HepG2 (cell line): Measurements from ENCODE around the gene RPL36AL.

Experiments used
- TF ChIP-seq, protein P1 (sequence below): sonication (generic); formaldehyde crosslinking; IDR thresholded peaks from 2 replicates; pipeline ENCODE4 v1.5.0; 2020; ENCODE audit warnings: mild to moderate bottlenecking, missing genetic modification reagents, moderate library complexity
- TF ChIP-seq, protein P2 (sequence below): sonication (generic); formaldehyde crosslinking; IDR thresholded peaks from 2 replicates; pipeline ENCODE4 v1.5.1; 2020; ENCODE audit warnings: mild to moderate bottlenecking, missing genetic modification reagents, moderate library complexity

DNA sequence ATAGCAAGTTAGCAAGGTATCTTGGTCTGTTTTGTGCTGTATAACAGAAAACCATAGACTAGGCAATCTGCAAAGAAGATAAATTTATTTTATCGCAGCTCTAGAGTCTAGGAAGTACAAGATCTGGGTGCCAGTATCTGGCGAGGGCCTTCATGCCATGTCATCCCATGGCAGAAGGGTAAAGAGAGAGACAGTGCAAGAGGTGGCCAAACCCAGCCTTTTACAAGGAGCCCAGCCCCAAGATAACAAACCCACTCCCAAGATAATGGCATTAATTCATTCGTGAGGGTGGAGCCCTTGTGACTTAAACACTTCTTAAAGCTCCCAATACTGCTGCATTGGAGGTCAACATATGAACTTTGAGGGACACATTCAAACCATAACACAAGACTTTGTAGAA is 51.1 kb downstream of the RPL36AL start:
- TF ChIP-seq, protein P1, sequence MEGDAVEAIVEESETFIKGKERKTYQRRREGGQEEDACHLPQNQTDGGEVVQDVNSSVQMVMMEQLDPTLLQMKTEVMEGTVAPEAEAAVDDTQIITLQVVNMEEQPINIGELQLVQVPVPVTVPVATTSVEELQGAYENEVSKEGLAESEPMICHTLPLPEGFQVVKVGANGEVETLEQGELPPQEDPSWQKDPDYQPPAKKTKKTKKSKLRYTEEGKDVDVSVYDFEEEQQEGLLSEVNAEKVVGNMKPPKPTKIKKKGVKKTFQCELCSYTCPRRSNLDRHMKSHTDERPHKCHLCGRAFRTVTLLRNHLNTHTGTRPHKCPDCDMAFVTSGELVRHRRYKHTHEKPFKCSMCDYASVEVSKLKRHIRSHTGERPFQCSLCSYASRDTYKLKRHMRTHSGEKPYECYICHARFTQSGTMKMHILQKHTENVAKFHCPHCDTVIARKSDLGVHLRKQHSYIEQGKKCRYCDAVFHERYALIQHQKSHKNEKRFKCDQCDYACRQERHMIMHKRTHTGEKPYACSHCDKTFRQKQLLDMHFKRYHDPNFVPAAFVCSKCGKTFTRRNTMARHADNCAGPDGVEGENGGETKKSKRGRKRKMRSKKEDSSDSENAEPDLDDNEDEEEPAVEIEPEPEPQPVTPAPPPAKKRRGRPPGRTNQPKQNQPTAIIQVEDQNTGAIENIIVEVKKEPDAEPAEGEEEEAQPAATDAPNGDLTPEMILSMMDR (CRISPR knock-in tag), result no peak
- TF ChIP-seq, protein P2, sequence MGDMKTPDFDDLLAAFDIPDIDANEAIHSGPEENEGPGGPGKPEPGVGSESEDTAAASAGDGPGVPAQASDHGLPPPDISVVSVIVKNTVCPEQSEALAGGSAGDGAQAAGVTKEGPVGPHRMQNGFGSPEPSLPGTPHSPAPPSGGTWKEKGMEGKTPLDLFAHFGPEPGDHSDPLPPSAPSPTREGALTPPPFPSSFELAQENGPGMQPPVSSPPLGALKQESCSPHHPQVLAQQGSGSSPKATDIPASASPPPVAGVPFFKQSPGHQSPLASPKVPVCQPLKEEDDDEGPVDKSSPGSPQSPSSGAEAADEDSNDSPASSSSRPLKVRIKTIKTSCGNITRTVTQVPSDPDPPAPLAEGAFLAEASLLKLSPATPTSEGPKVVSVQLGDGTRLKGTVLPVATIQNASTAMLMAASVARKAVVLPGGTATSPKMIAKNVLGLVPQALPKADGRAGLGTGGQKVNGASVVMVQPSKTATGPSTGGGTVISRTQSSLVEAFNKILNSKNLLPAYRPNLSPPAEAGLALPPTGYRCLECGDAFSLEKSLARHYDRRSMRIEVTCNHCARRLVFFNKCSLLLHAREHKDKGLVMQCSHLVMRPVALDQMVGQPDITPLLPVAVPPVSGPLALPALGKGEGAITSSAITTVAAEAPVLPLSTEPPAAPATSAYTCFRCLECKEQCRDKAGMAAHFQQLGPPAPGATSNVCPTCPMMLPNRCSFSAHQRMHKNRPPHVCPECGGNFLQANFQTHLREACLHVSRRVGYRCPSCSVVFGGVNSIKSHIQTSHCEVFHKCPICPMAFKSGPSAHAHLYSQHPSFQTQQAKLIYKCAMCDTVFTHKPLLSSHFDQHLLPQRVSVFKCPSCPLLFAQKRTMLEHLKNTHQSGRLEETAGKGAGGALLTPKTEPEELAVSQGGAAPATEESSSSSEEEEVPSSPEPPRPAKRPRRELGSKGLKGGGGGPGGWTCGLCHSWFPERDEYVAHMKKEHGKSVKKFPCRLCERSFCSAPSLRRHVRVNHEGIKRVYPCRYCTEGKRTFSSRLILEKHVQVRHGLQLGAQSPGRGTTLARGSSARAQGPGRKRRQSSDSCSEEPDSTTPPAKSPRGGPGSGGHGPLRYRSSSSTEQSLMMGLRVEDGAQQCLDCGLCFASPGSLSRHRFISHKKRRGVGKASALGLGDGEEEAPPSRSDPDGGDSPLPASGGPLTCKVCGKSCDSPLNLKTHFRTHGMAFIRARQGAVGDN (CRISPR knock-in tag), result no peak
